MG63 (cell line): ENCODE results near the gene AMER2. TPM values are rescaled to one million over a fixed set of nuclear protein-coding genes. Genes with fewer than 3 reads are reported as not detected.
"Not testable (repeated sequence)": the region's sequence is repeated elsewhere in the genome, so short reads cannot be mapped to it uniquely, and the experiment has no call there.

Experiments used
- DNase-seq: peaks from one replicate; pipeline ENCODE4 v3.0.0-alpha.2; 2020
- H3K27me3 ChIP-seq: fragments of 250-450 bp; sonication (Bioruptor Pico); 2 replicates; pipeline ENCODE4 v1.5.1; 2020; ENCODE audit warnings: mild to moderate bottlenecking, moderate library complexity
- H3K36me3 ChIP-seq: fragments of 250-450 bp; sonication (Bioruptor Pico); 2 replicates; pipeline ENCODE4 v1.5.1; 2020; ENCODE audit warnings: mild to moderate bottlenecking, moderate library complexity
- H3K4me3 ChIP-seq: fragments of 250-450 bp; sonication (Bioruptor Pico); 2 replicates; pipeline ENCODE4 v1.5.1; 2020; ENCODE audit warnings: mild to moderate bottlenecking, moderate library complexity
- H3K9me3 ChIP-seq: fragments of 250-450 bp; sonication (Bioruptor Pico); 2 replicates; pipeline ENCODE4 v1.5.1; 2020; ENCODE audit warnings: mild to moderate bottlenecking, moderate library complexity
- total RNA-seq: library from RNA; depleted of rRNA; stranded (reverse); fragments of >200 nt; shearing (Covaris generic); gene quantifications from 2 replicates; pipeline ENCODE4 v1.2.3, GENCODE V29; 2014; ENCODE audit warnings: low replicate concordance

AMER2 gene
- total RNA-seq, 1 experiment from 2014 or later, result not detected

- no peak overlapping the region for H3K4me3 ChIP-seq
- H3K27me3 ChIP-seq, result peaks cover 65% of the 10 kb centered on the region
- H3K9me3 ChIP-seq, result no peaks in the 10 kb centered on the region
- H3K36me3 ChIP-seq, result no peaks in the 10 kb centered on the region
- DNase-seq, result no peak
Measured at GRCh38 chr13:25169951-25170553, 2.0 kb downstream of the AMER2 start.

- Histone ChIP-seq H3K27me3 (peaks cover 65% of the 10 kb centered on the region), H3K36me3 (no peaks in the 10 kb centered on the region), H3K9me3 (no peaks in the 10 kb centered on the region), H3K4me3 (no peak overlapping the region)
- DNase-seq, result no peak
Measured at GRCh38 chr13:25169356-25169755, 2.7 kb downstream of the AMER2 start.

GRCh38 chr13:25168790-25169189 is 3.3 kb downstream of the AMER2 start:
- H3K9me3 ChIP-seq, result no peaks in the 10 kb centered on the region
- peaks cover 61% of the 10 kb centered on the region for H3K27me3 ChIP-seq
- no peaks in the 10 kb centered on the region for H3K36me3 ChIP-seq
- no peak overlapping the region for H3K4me3 ChIP-seq
- no peak for DNase-seq

- H3K27me3 ChIP-seq, result peaks cover 50% of the 10 kb centered on the region
- H3K36me3 ChIP-seq, result no peaks in the 10 kb centered on the region
- H3K4me3 ChIP-seq, result no peak overlapping the region
- H3K9me3 ChIP-seq, result no peaks in the 10 kb centered on the region
- DNase-seq, result no peak
Measured at GRCh38 chr13:25167382-25168174, 4.5 kb downstream of the AMER2 start.

- Histone ChIP-seq H3K36me3 (no peaks in the 10 kb centered on the region), H3K4me3 (no peak overlapping the region), H3K9me3 (no peaks in the 10 kb centered on the region), H3K27me3 (peaks cover 38% of the 10 kb centered on the region)
- DNase-seq, result no peak
Measured at GRCh38 chr13:25166306-25166705, 5.8 kb downstream of the AMER2 start.

- DNase-seq, result no peak
- H3K9me3 ChIP-seq, result no peaks in the 10 kb centered on the region
- H3K4me3 ChIP-seq, result no peak overlapping the region
- no peaks in the 10 kb centered on the region for H3K36me3 ChIP-seq
- peaks cover 33% of the 10 kb centered on the region for H3K27me3 ChIP-seq
Measured at GRCh38 chr13:25165663-25166062, 6.4 kb downstream of the AMER2 start.

GRCh38 chr13:25165163-25165562 is 6.9 kb downstream of the AMER2 start:
- not testable (repeated sequence) for H3K4me3 ChIP-seq, H3K9me3 ChIP-seq, DNase-seq, H3K36me3 ChIP-seq
- peaks cover 30% of the 10 kb centered on the region for H3K27me3 ChIP-seq

GRCh38 chr13:25157681-25158080 is 14.4 kb downstream of the AMER2 start:
- H3K27me3 ChIP-seq, result no peaks in the 10 kb centered on the region; the same call in 1 of the 2 replicates
- no peak for DNase-seq
- H3K36me3 ChIP-seq, result no peaks in the 10 kb centered on the region
- H3K4me3 ChIP-seq, result no peak overlapping the region
- no peaks in the 10 kb centered on the region for H3K9me3 ChIP-seq

GRCh38 chr13:25153736-25154135 is 18.4 kb downstream of the AMER2 start:
- H3K36me3 ChIP-seq, result no peaks in the 10 kb centered on the region
- no peak for DNase-seq
- H3K4me3 ChIP-seq, result no peak overlapping the region
- no peaks in the 10 kb centered on the region for H3K9me3 ChIP-seq
- no peaks in the 10 kb centered on the region for H3K27me3 ChIP-seq

GRCh38 chr13:25151626-25152195 is 20.4 kb downstream of the AMER2 start:
- no peak for DNase-seq
- Histone ChIP-seq H3K27me3 (no peaks in the 10 kb centered on the region), H3K36me3 (no peaks in the 10 kb centered on the region), H3K4me3 (no peak overlapping the region), H3K9me3 (no peaks in the 10 kb centered on the region)

GRCh38 chr13:25149711-25150110 is 22.4 kb downstream of the AMER2 start:
- no peaks in the 10 kb centered on the region for H3K9me3 ChIP-seq
- no peaks in the 10 kb centered on the region for H3K27me3 ChIP-seq
- no peak overlapping the region for H3K4me3 ChIP-seq
- no peaks in the 10 kb centered on the region for H3K36me3 ChIP-seq
- no peak for DNase-seq

GRCh38 chr13:25148402-25148771 is 23.7 kb downstream of the AMER2 start:
- DNase-seq, result no peak
- no peak overlapping the region for H3K4me3 ChIP-seq
- H3K36me3 ChIP-seq, result no peaks in the 10 kb centered on the region

GRCh38 chr13:25147638-25148401 is 24.3 kb downstream of the AMER2 start:
- H3K9me3 ChIP-seq, result no peaks in the 10 kb centered on the region
- H3K27me3 ChIP-seq, result peaks cover 7% of the 10 kb centered on the region
- H3K36me3 ChIP-seq, result no peaks in the 10 kb centered on the region
- H3K4me3 ChIP-seq, result no peak overlapping the region
- DNase-seq, result no peak

More at GRCh38 chr13:25148402-25148771, 23.7 kb downstream of the AMER2 start:
- Histone ChIP-seq H3K27me3 (peaks cover 4% of the 10 kb centered on the region; the same call in 1 of the 2 replicates), H3K9me3 (no peaks in the 10 kb centered on the region)

- H3K36me3 ChIP-seq, result no peaks in the 10 kb centered on the region
- H3K9me3 ChIP-seq, result no peaks in the 10 kb centered on the region
- H3K4me3 ChIP-seq, result no peak overlapping the region
- peaks cover 9% of the 10 kb centered on the region for H3K27me3 ChIP-seq
- DNase-seq, result no peak
Measured at GRCh38 chr13:25143706-25144105, 28.4 kb downstream of the AMER2 start.

- peaks cover 16% of the 10 kb centered on the region for H3K27me3 ChIP-seq
- H3K36me3 ChIP-seq, result no peaks in the 10 kb centered on the region
- H3K4me3 ChIP-seq, result no peak overlapping the region
- H3K9me3 ChIP-seq, result no peaks in the 10 kb centered on the region
- DNase-seq, result no peak
Measured at GRCh38 chr13:25141042-25141441, 31.0 kb downstream of the AMER2 start.

GRCh38 chr13:25137788-25138115 is 34.3 kb downstream of the AMER2 start:
- DNase-seq, result no peak
- no peaks in the 10 kb centered on the region for H3K36me3 ChIP-seq
- H3K4me3 ChIP-seq, result no peak overlapping the region
- peaks cover 9% of the 10 kb centered on the region; the same call in 1 of the 2 replicates for H3K27me3 ChIP-seq
- no peaks in the 10 kb centered on the region for H3K9me3 ChIP-seq
